GM21529 (cell line): ENCODE results near the gene SPTBN5.

Source experiments
- ATAC-seq: cut with Tn5 transposase; IDR thresholded peaks from one replicate; pipeline ENCODE4 v1.9.1; 2021; ENCODE audit not compliant: unreplicated experiment

The SPTBN5 gene

DNA sequence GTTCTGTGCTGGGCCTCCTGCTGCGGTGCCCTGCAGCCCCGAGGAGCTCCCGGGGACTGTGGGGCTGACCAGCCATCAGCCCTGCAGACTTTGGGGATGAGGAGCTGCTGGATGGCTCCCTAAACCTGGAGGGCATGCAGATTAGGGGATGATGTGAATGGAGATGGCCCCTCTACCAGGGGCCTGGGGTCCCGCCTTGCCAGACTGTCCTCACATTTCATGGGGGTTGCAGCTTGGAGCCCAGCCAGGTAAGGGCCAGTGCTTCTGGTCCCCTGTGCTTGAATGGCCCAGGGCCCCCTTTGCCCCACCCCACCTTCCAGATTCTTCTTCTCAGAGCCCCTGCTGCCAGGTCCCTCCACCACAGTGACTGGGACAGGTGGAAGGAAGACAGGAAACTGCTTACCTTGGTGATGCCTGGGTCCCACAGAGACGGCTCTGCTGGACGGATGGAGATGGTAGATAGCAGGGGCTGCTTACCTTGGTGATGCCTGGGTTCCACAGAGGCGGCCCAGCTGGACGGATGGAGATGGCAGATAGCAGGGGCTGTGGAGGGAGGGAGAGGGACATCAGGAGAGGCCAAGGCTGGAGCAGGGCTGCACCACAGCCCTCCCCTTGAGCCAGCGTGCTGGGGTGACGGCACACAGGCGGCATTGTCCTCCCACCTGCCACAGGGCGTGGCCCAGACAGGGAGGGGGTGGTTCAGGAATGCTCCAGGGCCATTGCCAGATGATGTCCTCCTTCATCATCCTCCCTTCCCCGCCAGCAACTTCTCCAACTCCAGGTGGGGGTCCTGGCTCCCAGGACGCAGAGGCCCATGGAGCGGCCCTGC lies at the start of gene SPTBN5:
Gene SPTBN5 (minus strand): TSS at position 632 of the 829 bp plus-strand sequence. CDS start 556 bp downstream, at position 76.
- ATAC-seq = no peak

DNA sequence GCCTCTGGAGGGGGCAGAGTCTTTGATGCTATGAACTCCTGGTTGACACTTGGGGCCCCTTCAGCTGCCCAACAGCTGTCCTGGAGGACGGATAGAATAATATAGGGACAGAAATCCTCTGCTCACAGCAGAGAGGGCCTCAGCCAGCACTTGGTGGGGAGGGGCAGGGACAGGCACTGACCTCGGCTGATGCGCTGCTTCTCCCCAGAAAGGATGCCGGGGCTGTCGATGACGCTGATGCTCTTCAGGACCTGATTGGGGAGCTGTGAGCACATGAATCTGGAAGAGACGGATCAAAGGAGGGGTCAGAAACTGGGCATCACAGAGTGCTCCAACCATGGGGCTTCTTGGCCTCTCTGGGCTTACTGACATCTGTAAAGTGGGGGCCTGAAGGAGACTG lies 49.0 kb upstream of the SPTBN5 start:
- ATAC-seq = no peak

DNA sequence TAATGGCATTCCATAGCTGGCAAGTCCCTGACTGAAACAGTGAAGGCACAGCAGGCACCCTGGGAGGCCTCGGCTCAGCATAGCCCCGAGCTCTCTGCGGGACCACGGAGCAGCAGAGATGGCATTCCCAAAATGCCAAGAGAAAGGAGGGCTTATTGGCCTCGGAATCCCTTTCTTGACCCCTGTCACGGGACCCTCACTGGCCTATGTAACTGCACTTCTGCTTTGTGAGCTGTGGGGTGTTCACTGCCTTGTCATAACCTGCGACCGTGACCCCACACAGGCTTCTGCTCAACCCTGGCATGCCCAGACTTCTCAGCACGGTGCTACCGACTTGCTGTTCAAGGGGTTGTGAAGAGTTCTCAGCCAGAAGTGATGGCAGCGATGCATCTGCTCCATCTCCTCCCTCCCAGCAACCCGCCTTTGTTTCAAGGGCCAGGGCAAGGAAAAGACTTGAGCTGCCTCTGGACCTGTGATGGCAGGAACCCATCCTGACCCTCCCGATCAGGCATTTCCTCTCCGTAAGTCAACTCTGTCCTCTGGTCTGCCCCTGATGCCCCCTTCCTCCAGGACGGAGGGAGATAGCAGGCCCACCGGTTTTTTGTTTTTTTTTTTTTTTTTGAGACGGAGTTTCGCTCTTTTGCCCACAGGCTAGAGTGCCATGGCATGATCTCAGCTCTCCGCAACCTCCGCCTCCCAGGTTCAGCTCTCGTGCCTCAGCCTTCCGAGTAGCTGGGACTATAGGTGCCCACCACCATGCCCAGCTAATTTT lies 48.0 kb upstream of the SPTBN5 start:
- no peak for ATAC-seq

DNA sequence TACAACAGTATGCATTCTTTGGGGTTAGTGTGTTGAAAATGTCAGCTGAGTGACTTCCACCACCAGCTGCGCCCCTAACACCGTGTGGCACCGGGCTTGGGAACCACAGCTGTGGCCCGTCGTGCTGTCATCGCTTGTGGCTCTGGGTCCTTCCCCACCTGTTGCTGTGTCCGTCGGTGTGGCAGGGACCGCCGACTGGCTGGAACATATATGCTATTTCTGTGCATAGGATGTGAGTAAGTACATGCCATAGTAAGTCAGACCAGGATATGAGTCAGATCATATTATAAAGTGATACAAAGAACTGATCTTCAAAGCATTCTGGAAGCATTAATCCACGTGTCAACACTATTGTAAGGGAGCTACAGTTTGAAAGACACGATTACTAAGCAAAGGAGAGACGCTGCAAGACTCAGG lies 46.6 kb upstream of the SPTBN5 start:
- ATAC-seq = no peak

DNA sequence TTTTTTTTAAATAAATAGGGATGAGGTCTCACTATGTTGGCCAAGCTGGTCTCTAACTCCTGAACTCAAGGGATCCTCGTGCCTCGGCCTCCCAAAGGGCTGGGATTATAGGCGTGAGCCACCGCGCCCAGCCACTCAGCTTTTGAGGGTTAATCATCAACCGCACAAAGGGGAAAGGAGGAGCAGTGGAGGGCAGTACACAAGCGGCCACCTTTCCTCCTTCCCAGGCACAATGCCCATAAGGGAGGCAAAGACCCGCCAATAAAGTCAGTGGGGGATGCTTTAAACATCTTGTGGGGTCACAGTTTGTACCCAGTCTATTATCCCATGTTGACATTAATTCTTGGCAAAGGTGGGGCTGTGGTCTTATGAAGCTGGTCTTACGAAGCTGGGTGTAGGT lies 46.1 kb upstream of the SPTBN5 start:
- ATAC-seq = no peak

DNA sequence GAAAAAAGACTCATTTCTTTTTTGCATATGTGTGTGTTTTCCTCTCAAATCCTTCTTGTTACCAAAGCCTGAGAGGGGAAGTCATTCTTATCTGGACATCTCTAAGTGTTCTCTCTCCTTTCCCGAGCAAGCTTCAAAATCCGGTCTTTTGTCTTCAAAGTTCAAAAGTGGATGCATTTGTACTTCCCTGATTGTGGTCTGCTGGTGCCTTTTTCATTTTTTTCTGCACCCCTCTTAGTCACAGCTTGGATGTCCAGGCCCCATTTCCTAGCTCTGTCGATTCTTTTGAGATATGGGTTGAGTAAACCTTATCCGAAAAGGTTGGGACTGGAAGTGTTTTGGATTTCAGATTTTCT lies 43.7 kb upstream of the SPTBN5 start:
- ATAC-seq = no peak

DNA sequence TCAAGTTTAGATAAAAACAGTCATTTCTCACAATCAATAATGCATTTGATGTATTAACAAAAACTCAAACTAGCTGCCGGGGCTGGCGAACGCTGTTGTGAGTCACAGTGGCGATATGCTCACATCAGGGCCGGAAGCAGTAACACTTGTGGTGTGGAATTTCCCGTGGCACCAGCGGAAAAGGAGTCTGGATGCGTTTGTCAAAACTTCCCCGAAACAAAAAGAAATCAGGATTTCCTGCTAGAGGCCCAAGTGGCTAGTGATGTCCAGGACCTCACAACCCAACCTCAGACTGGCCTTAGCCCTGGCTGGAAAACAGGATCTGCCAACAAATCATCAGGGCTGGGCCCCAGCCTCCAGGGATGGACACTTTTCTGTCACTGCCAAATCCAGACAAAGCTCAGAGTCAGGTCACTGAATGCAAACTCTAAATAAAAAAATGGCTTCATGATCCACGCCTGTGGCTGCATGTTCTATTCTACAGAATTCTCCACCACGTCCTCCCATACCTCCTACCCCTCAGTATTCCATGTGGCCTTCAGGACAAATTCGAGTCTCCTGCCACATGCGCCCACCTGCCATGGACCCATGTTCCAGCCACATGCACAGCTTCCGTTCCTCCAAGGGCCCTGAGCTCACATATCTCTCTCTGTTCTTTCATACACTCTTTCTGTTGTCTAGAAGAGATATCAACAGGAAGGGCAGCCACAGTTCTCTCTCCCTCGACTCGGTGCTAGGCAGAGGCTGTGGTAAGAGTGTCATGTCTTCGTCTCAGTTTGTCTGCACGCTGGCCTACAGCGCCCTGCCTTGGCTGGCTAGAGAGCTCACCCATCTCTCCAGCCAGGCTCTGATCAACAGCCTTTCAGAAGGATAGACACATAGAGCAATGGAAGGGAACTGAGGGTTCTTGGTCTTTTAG lies 43.1 kb upstream of the SPTBN5 start:
- no peak for ATAC-seq

DNA sequence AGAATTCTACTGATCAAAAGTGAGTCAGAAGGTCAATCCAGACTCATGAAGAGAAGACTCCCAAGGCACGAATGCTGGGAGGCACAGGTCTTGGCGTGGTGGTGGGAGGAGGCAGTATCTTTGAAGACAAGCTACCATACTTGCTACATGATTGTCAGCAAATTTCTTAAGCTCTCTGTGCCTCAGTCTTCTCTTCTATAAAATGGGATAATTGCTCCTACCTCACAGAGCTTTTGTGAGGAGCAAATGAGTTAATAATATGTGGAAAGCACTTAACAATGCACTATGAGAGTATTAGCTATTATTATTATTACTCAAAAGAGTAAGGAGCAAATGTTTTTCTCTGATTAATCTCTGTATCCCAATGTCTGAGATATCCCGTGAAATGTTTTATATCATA lies 42.3 kb upstream of the SPTBN5 start:
- ATAC-seq = no peak

DNA sequence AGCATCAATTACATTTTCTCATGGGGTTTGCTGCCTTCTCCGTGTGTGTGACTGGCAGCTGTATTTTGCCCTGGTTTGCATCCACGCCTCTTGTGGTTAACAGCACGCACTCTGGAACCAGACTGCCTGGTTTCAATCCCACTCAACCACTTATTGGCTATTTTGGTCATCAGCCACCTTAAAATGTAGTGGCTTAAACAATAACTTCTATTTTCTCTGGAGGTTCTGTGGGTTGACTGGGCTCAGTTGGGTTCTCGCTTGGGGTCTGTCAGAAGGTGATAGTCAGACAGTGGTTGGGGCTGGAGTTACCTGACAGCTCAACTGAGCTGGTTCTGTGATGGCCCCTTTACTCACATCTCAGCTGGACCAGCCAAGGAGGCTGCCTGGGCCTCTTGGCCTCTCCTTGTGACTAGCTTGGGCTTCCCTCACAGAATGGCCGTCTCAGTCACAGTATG lies 41.7 kb upstream of the SPTBN5 start:
- no peak for ATAC-seq

DNA sequence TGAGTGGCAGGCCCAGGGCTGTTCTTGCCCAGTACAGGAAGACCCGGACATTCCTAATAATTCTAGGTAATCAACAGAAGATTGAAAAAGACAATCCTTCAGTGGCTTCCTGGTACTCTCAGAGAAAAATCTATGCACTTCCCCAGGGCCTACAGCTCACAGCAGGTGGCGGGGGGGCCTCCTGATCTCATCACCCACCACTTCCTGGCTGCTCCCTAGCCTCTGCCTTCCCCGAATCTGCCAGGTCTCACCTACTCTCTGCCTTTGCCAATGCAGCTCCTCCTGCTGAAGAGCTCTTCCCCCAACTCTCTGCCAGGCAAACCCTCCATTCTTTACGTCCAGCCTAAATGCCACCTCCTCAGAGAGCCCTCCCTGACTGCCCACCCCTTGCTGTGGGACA lies 41.0 kb upstream of the SPTBN5 start:
- ATAC-seq = no peak

DNA sequence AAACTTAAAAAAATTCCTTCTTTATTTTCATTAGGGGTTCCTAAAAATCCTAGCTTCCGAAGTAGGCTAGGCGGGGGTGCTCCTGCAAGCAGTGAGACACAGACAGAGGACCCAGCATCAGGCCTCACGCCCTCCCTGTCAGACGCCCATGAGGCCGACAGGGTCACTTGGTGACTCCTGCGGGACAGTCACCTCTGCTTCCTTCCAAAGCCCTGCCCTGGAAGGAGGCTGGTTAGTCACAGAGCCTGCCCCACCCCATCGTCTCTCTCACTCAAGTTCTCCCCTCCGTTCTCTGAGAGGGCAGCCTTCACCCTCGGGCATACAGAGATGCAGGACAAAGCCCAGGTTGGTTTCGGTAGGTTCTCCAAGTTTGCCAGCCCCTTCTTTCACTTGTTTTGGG lies 39.9 kb upstream of the SPTBN5 start:
- ATAC-seq = no peak

DNA sequence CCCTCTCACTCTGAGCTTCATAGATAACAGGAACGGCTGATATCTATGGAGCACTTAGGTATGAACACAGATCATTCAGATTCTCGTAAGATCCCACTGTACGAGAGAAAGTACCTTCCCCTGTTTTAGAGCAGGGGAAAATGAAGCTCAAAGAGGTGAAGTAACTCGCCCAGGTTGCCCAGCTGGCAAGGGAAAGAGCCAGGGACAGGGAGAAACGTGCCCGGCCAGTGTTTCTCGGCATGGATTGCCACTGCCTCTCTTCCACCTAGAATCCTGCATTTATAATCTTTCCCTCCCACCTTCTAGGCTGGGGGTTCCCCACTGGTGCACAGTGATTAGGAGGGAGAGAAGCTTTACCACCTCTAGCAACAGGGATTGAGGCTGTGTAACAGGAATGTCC lies 39.5 kb upstream of the SPTBN5 start:
- no peak for ATAC-seq

DNA sequence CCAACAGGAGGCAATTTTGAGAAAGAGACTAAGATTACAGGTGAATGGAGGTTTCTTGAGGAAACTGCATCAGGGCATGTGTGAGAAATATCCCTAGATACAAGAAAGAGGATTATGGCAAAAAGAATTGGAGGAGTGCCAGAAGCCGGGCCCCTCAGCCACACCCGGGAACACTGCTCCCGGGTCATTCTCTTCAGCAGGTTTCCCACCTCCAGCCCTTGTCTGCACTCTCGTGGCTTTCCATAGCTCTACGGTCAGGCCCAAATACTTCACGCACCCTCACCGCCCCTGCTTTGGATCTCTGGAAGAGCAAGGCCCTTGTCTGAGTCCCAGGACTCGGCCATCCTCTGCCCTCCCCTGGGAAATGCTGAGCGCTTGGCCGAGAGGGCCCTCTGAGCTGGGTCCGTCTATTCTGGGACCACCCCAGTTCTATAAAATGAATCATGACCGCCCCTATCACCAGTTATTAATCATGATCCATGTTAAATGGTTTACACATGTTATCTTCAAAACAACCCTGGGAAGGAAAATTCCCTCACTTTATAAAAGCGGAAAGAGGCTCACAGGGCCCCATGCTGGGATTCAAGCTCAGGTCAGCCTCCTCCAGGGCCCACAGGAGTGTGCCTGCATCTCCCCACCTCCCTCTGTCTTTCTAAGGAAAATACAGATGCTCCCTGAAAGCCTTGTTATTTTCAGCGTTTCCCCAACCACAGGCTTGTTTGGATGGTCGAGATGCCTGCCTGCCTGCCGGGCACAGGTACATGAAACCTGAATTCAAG lies 38.8 kb upstream of the SPTBN5 start:
- ATAC-seq = no peak

DNA sequence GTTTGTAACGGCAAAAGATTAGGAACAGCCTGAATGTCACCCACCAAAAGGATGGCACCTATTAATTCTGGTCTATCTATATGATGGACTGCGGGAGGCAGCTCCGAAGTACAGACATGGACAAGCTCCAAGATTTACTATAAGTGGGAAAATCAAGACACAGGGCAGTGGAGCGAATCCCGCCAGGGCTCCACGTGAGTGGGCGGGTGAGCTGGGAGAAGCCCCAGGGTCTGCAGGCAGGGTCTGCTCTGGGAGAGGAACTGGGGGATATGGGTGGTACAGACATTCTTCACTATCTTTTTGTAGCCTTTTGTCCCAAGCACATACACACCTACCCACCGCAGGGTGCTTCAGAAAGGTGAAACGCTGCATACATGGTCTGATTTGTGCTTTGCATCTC lies 38.2 kb upstream of the SPTBN5 start:
- no peak for ATAC-seq

DNA sequence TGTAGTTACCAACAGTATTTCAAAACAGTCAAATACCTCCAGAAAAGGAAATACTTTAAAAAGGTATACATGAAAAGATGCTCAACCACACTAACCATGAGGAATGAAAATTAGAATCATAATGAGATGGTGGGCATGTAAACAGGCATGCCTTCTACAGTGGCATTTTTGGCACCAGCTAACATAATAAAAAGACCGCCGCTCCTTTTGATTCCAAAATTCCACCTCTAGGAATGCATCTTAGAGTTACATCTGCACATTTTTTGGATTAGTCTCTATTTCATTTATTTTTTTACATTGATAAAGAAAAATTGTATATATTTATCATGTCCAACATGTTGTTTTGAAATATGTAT lies 37.0 kb upstream of the SPTBN5 start:
- no peak for ATAC-seq

DNA sequence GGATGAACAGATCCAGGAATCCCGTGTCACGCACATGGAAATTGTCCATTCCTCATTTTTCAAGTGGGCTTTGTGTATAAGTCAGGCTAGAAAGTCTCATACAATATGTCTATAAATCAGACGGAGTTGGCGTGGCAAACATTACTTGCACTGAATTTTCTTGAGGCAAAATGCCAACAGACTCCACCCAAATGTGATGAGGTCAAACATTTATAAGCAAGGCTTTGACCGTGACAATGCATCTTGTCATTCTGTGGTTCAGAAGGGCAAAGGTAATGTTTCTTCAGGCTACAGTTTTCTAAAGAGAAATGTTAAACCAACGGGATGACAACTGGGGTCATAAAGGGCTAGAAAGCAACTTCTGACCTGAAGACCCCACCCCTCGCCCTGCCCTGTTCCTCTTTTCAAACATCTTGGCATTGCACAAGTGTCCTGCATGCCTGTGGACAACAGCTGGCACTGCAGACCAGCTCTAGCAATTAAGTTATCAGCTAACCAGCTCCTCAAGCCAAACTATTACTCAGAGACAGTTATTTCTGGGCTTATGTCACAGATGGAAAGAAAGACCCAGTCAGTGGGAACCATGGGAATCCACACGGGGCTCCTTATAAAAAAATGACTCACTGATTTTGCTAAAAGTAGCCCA lies 36.5 kb upstream of the SPTBN5 start:
- no peak for ATAC-seq

DNA sequence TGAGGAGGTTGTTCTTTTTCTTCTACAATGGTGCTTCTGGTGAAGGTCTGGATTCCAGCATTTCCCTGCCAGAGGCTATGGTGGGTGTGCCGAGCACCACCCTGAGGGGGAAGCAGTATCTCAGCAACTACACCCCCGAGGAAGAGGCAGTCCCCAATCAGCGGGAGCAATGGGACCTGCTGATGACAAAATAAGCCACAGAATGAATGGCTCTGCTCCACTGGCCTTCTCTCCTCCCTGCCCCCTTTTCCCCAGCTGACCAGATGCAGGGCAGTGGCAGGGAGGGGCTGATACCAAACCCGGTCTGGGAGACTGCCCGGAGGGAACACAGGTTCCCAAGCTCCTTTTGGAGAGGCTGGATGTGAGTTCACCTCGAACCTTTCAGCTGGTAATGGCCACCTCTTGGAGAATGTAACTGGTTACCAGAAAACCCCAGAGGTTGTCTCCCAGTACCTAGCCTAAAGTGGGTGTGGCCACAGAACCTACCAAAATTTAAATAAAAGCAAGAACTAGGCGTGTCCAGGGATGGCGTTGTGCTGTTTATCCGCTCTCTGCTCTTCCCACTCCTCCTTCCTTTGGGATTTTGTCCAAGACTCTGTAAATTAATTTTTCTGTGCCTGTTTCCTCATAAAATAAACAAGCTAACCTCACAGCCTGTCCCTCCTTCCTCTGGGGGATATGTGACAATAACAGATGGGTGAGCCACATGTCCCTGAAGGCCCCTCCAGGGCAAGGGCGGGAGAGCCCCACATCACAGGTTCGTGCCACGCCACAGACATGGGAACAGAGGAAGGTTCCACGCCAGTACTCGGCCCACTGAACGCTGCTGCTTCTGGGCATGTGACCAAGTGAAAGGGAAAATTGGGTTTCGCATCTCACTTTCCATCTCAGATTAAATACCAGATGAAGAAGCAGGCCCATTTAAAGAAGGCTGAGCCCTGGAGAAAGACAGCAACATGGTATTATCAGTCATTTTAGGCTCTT lies 35.1 kb upstream of the SPTBN5 start:
- ATAC-seq = peak; percentile 76

DNA sequence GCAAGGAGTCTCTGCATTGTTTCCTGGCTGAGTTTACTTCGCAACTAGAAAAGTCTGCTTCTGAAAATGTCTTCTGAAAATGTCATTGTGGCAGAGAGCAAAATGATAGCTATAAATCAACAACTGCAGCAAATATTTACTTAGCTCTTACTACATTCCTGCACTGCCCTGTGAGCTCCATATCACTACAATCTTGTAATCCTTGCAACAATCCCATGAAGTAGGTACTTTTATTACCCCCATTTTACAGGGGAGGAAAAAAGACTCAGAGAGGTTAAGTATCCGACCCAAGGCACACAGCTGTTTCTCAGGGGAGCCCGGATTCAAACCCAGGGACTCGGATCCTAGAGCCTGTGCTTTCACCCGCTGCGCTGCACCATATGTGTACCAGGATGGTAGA lies 34.2 kb upstream of the SPTBN5 start:
- ATAC-seq = no peak

DNA sequence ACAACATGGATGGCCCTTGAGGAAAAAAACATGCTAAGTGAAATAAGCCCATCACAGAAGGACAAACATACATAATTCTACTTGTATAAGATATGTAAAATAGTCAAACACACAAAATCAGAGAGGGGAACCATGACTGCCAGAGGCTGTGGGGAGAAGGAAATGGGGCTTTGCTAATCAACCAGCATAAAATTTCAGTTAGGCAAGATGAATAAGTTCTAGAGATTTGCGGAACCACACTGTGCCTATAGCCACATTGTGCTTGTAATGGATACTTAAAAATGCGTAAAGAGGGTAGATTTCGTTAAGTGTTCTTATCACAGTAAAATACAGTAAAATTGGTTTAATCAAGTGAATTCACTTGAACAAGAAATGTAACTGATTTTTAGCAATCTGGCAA lies 33.7 kb upstream of the SPTBN5 start:
- no peak for ATAC-seq
